Neural cell (in vitro differentiated cells): ENCODE results near the gene LAMA5.

ENCODE experiments used
- EP300 ChIP-seq: fragments of 450-650 bp; conservative IDR thresholded peaks from 2 replicates; pipeline ENCODE4 v1.6.1; 2014; ENCODE audit warnings: antibody characterized with exemption, mild to moderate bottlenecking, moderate library complexity; ENCODE audit not compliant: poor library complexity, severe bottlenecking
- EZH2 ChIP-seq: fragments of 200-600, 300-800 bp; shearing (Covaris generic), sonication (generic); IDR thresholded peaks from 2 replicates; pipeline ENCODE4 v1.6.1; 2014; ENCODE audit warnings: antibody characterized with exemption, low read length, borderline replicate concordance, mild to moderate bottlenecking; ENCODE audit not compliant: insufficient read depth, poor library complexity, severe bottlenecking
- MXI1 ChIP-seq: fragments of 450-650 bp; conservative IDR thresholded peaks from 2 replicates; pipeline ENCODE4 v1.6.1; 2014; ENCODE audit warnings: antibody characterized with exemption, mild to moderate bottlenecking; ENCODE audit not compliant: poor library complexity, severe bottlenecking
- POLR2AphosphoS5 ChIP-seq: IDR thresholded peaks from 2 replicates; pipeline ENCODE4 v1.6.1; 2012
- SMC3 ChIP-seq: fragments of 450-650 bp; conservative IDR thresholded peaks from 2 replicates; pipeline ENCODE4 v1.6.1; 2014; ENCODE audit warnings: antibody characterized with exemption, mild to moderate bottlenecking, moderate library complexity; ENCODE audit not compliant: poor library complexity
- TAF1 ChIP-seq: IDR thresholded peaks from 2 replicates; pipeline ENCODE4 v1.6.1; 2012; ENCODE audit warnings: low read depth
- TF ChIP-seq, protein P1 (sequence below): fragments of 450-650 bp; IDR thresholded peaks from 2 replicates; pipeline ENCODE4 v1.5.1; 2014; ENCODE audit warnings: antibody characterized with exemption, mild to moderate bottlenecking, moderate library complexity; ENCODE audit not compliant: poor library complexity, severe bottlenecking
- TF ChIP-seq, protein P2 (sequence below): IDR thresholded peaks from 2 replicates; pipeline ENCODE4 v1.6.1; 2012; ENCODE audit warnings: borderline replicate concordance

DNA sequence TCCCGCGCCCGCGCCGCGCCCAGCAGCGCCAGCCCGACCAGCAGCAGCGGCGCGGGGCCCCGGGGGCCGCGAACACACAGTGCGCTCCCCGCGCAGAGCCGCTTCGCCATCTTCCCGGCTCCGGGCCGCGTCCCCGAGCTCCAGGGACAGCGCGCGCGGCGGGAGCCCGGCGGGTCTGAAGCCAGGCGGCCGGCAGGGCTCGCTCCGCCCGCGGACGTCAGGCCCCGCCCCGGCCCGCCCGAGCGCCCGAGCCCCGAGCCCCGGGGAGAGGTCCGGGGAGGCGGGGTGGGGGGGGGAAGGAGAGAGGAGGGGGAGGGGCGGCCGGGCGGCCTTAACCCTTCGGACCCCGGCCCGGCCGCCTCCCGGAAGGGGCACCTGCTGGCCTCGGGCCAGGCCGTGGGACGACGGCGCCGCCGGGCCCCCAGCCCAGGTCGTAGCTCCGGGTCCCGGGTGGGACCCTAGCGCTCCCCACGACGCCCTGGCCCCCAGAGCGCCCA, at the start of gene LAMA5:
- TF ChIP-seq, protein P1, sequence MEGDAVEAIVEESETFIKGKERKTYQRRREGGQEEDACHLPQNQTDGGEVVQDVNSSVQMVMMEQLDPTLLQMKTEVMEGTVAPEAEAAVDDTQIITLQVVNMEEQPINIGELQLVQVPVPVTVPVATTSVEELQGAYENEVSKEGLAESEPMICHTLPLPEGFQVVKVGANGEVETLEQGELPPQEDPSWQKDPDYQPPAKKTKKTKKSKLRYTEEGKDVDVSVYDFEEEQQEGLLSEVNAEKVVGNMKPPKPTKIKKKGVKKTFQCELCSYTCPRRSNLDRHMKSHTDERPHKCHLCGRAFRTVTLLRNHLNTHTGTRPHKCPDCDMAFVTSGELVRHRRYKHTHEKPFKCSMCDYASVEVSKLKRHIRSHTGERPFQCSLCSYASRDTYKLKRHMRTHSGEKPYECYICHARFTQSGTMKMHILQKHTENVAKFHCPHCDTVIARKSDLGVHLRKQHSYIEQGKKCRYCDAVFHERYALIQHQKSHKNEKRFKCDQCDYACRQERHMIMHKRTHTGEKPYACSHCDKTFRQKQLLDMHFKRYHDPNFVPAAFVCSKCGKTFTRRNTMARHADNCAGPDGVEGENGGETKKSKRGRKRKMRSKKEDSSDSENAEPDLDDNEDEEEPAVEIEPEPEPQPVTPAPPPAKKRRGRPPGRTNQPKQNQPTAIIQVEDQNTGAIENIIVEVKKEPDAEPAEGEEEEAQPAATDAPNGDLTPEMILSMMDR = no peak
- TF ChIP-seq EP300 = no peak
- TF ChIP-seq EZH2 = no peak
- TF ChIP-seq POLR2AphosphoS5 = no peak
- no peak for TF ChIP-seq SMC3
- TF ChIP-seq, protein P2, sequence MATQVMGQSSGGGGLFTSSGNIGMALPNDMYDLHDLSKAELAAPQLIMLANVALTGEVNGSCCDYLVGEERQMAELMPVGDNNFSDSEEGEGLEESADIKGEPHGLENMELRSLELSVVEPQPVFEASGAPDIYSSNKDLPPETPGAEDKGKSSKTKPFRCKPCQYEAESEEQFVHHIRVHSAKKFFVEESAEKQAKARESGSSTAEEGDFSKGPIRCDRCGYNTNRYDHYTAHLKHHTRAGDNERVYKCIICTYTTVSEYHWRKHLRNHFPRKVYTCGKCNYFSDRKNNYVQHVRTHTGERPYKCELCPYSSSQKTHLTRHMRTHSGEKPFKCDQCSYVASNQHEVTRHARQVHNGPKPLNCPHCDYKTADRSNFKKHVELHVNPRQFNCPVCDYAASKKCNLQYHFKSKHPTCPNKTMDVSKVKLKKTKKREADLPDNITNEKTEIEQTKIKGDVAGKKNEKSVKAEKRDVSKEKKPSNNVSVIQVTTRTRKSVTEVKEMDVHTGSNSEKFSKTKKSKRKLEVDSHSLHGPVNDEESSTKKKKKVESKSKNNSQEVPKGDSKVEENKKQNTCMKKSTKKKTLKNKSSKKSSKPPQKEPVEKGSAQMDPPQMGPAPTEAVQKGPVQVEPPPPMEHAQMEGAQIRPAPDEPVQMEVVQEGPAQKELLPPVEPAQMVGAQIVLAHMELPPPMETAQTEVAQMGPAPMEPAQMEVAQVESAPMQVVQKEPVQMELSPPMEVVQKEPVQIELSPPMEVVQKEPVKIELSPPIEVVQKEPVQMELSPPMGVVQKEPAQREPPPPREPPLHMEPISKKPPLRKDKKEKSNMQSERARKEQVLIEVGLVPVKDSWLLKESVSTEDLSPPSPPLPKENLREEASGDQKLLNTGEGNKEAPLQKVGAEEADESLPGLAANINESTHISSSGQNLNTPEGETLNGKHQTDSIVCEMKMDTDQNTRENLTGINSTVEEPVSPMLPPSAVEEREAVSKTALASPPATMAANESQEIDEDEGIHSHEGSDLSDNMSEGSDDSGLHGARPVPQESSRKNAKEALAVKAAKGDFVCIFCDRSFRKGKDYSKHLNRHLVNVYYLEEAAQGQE = no peak
- no peak for TF ChIP-seq TAF1
- TF ChIP-seq MXI1 = peak; percentile 2
